ENCODE data around the gene GSTM4.

GSTM4 gene
- total RNA-seq = 4.0 to 14.3 (median 7.0) reads per million in 4 donors

- DNase-seq = peak; percentile 29 to 54 (median 48)
Observed at GRCh38 chr1:109655615-109656519, at the start of gene GSTM4. Gene GSTM4, plus strand, starts transcription at chr1:109656099. Its CDS starts 291 bp downstream, at chr1:109656390.

DNA sequence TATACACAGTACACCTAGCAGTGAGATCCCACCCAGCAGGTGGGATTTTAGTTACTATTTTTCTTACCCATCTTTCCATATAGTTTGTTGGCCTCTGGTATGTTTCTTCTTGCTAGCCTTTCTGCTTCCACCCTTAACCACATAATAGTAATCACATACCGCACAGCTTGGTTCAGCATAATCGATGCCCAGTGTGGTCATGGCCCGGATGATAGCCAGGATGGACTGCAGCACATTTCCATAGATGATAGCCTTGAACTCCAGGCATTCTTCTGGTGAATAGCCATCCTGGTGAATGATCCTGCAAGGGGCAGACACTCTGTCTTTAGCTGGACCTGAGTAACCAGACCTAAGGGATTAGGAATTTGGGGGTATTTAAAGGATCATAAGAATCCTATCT lies 46.0 kb upstream of the GSTM4 start:
- DNase-seq = no peak

DNA sequence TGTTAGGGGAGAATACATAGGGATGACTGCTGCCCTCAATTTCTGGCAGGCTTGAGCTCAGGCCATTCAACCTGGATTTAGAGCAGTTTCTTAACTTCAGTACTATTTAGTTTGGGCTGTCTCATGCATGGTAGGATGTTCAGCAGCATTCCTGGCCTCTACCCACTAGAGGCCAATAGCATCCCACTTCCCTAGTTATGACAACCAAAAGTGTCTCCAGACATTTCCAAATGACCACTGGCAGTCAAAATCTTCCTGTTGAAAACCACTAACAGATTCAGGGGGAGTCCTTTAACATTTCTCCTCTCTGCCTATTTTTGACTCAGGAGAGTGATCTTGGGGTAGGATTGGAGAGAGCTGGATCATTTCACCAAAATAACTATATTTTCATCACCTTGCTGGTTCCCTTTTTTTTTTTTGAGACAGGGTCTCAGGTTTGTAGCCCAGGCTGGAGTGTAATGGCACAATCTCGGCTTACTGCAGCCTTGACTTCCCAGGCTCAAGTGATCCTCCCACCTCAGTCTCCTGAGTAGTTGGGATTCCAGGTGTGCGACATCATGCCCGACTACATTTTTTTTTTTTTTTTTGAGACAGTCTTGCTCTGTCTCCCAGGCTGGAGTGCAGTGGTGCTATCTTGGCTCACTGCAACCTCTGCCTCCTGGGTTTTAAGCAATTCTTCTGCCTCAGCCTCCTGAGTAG lies 45.1 kb upstream of the GSTM4 start:
- no peak for DNase-seq

DNA sequence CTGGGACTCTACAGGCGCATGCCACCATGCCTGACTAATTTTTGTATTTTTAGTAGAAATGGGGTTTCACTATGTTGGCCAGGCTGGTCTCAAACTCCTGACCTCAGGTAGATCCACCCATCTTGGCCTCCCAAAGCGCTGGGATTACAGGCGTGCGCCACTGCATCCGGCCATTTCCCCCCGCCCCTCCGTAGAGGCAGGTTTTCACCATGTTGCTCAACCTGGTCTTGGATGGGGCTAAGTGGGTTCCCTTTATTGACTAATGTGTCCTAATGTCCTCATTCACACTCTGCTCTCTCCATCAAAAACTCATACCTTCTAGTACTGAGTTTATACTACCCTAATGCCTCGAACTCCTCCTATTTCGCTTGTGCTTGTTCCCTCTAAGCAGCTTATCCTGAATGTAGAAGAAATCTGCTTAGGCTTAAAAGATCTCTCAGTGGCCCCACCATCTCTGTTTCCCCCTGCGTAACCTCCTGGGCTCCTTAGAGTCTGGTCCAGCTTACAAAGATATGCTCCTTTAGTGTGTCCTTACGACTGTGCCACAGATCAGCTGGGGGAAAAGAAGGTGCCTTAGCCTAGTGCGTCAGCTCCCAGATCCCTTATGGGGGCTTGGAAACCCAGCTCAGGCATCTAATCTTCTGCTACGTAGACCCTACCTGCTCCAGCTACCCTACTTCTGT lies 44.5 kb upstream of the GSTM4 start:
- DNase-seq = no peak

DNA sequence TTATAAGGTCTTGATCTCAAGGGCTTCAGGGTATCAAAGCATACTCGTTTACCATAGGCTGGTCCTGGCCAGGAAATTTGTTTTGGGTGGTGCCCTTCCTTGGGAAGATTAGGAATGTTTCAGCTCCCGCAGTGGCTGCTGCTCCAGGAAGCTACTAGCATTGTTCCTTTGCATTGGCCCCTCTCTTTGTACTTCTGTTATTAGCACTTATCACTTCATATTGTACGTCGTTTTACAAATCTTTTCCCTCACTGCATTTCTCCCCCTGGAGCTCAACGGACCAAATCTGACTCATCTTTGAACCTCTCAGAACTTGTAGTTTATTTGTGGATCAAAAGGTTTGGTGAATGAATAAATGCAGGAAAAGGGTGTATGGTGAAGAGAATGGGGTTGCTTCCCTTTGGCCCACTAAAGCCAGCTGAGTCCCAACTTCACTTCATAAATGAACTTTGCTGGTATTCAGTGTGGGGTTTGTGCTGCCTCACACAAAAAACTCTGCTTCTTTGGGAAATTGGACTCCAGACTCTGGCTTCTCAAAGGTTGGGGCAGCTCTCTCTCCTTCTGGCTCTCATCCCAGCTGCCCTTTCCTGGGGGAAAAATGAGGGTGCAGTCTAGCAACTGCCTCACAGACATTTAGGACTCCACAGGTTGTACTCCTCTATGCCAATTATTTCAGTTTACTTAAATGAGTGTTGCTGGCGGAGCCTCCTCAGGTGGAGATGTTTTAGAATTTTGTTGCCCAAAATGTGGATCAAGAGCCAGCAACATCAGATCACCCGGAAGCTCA lies 42.3 kb upstream of the GSTM4 start:
- no peak for DNase-seq

- DNase-seq = no peak
Observed at GRCh38 chr1:109615879-109616278, 40.0 kb upstream of the GSTM4 start.

- no peak for DNase-seq
Observed at GRCh38 chr1:109616391-109616790, 39.5 kb upstream of the GSTM4 start.

- no peak for DNase-seq
Observed at GRCh38 chr1:109617291-109617801, 38.6 kb upstream of the GSTM4 start.

- DNase-seq = no peak
Observed at GRCh38 chr1:109618661-109619575, 37.0 kb upstream of the GSTM4 start.

GRCh38 chr1:109619576-109620400 lies 36.1 kb upstream of the GSTM4 start, which contains the start of the genes AMPD2 and GNAT2:
Gene AMPD2, plus strand, starts transcription at chr1:109619837. Its CDS starts 1,339 bp downstream, at chr1:109621176.
Gene GNAT2, minus strand, starts transcription at chr1:109619616. Its CDS starts 6,746 bp downstream, at chr1:109612870.
- DNase-seq = peak; percentile 60 to 71 (median 64)

GRCh38 chr1:109620401-109620791 lies 35.5 kb upstream of the GSTM4 start:
- no peak for DNase-seq

DNA sequence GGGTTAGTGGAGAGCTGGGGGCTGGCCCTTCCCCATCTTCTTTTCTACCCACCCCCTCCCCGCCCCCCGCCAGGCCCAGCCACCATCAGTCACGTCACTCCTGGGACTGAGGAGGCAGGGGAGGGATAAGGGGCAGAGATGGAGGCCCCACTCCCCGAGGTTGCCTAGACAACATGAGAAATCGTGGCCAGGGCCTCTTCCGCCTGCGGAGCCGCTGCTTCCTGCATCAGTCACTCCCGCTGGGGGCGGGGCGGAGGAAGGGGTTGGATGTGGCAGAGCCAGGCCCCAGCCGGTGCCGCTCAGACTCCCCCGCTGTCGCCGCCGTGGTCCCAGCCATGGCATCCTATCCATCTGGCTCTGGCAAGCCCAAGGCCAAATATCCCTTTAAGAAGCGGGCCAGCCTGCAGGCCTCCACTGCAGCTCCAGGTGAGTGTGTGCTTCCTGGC lies 35.0 kb upstream of the GSTM4 start:
- peak; percentile 92 to 96 (median 95) for DNase-seq

DNA sequence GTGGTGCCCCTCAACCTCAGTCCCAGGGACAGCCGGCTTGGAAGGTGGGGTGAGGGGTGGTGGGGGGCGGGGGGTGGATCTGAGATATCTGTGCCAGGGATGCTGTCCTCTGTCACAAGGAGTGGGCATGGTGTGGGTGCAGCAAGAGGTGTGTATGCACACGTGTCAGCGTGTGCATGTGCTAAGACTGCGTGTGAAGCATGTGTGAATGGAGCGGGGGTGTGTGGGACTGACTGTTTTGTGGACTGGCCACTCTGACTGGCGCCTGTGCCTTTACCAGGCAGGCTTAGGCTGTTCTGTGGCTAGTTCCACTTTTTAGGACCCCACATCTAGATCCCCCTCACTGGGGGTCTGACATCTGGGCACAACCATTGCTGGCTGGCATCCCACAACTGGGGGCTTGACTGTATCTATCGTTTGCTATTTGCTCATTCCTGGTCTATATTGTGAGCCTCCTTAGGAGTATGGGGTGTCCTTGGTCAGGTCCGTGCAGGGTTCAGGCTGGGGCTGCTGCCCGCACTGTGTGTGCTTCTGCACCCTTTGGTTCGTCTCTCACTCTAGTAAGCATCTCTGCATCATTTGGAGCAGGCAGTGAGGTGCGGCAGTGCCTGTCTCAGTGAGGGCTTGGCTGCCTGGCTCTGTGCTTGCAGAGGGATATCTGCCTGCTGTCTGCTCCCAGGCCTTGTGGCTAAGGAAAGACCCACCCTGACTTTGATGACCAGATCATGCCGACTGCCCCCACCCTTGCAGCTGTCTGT lies 34.3 kb upstream of the GSTM4 start:
- no peak for DNase-seq

DNA sequence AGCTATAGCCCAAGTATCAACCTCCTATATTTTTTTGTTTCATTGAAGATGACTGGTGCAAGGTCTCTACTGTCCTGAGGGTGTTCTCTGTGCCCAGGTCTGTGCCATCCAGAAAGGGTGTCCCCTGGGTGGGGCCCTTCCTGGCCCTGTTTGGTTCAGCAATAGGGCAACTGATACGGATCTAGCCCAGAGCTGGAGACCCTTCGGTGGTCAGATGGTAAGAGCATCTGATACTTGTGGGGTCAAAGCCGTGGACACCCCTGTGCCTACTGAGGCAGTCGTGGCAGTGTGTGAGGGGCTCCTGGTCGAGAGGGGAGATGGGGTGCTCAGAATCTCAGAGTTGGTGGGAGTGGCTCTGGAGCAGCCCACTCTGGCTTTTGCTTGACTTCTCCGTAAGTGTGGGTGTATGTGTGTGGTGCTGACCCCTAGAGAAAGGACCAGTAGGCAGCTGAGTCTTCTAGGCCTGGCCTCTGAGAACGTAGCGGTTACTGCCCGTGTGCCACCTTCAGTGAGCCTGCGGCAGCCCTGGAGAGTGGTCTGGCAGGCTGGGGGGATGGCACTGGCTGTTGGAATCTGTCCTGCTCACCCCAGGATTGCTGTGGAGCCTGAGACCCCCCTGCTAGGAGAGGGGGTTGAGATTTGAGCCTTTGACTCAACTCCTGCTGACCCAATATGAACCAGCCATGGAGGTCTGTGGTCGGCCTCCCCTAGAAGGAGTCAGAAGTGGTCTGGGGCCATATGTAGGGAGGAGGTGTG lies 33.6 kb upstream of the GSTM4 start:
- no peak for DNase-seq

DNA sequence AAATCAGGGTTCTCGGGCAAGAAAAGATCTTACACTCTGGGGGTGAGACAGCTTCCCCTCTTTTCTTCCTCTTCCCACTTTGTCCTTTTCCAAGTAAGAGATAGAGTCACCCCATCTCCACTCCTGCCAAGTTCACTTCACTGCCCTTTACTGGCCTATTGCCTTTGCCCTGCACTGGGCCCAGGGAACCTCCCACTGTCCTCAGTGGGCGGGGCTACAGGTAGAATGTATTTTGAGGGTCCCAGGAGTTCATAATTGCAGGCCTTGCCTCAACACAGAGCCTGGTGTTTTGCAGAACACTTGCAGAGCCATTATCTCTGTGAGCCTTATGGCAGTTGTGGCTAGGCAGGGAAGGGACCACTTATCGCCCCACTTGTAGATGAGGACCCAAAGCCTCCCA lies 33.0 kb upstream of the GSTM4 start:
- no peak for DNase-seq

GRCh38 chr1:109623601-109624161 lies 32.2 kb upstream of the GSTM4 start:
- DNase-seq = no peak

- no peak for DNase-seq
Observed at GRCh38 chr1:109624201-109625010, 31.5 kb upstream of the GSTM4 start.
